GM12878 (cell line): ENCODE data around the gene MYPN. TPM values are rescaled to one million over a fixed set of nuclear protein-coding genes. Genes with fewer than 3 reads are reported as not detected.

Experiments
- ATAC-seq: fragments of 200-7000 bp; cut with Tn5 transposase; 3 replicates; pipeline ENCODE4 v1.9.1; 2020; ENCODE audit warnings: mild to moderate bottlenecking, moderate library complexity
- BruUV-seq: library from RNA; stranded (reverse); fragments of 400-500 nt; replicated peaks from 2 replicates; lab custom pipeline; 2021; lab: Mats Ljungman, UMichigan
- CTCF ChIA-PET: fragments of 300-600 bp; sonication (Branson Sonifier 250); formaldehyde crosslinking; extraction: SDS; loops from one replicate; lab custom pipeline; 2021; ENCODE audit warnings: inconsistent platforms; lab: Yijun Ruan, JAX
- POLR2A ChIA-PET: fragments of 350-600 bp; formaldehyde crosslinking; extraction: SDS; loops from one replicate; lab custom pipeline; 2021; ENCODE audit warnings: inconsistent platforms; lab: Charles Lee
- RAD21 ChIA-PET: fragments of 300-600 bp; sonication (Branson Sonifier 250); formaldehyde crosslinking; loops from one replicate; lab custom pipeline; 2023; ENCODE audit warnings: antibody characterized with exemption; ENCODE audit not compliant: unreplicated experiment; lab: Charles Lee
- SMC1A ChIA-PET: fragments of 300-600 bp; sonication (Branson Sonifier 250); formaldehyde crosslinking; loops from one replicate; lab custom pipeline; 2023; ENCODE audit not compliant: unreplicated experiment, uncharacterized antibody; lab: Charles Lee
- DNase-seq: peaks from one replicate; pipeline ENCODE4 v3.0.0-alpha.2; 2011; ENCODE audit warnings: low read depth, low spot score
- FAIRE-seq: peaks from 3 replicates; lab custom pipeline; 2011; peaks lifted over from hg19 to GRCh38; lab: Jason Lieb, UNC
- H2AFZ ChIP-seq: 2 replicates; pipeline ENCODE4 v1.6.0; 2011; ENCODE audit warnings: low read depth, low read length, control low read depth; ENCODE audit not compliant: control insufficient read depth
- H3K27ac ChIP-seq: 2 replicates; pipeline ENCODE4 v1.5.1; 2011; ENCODE audit warnings: control low read depth; ENCODE audit not compliant: control insufficient read depth, insufficient read depth
- H3K27me3 ChIP-seq, 2 experiments: replicated peaks in 1 of 2; 2 replicates each; pipeline versions ENCODE4 v1.6.0 to v1.6.1; 2011; ENCODE audit warnings: low read length in 1 of 2; ENCODE audit not compliant: control insufficient read depth in 2 of 2, insufficient read depth in 2 of 2
- H3K36me3 ChIP-seq, 2 experiments: 2 replicates each; pipeline ENCODE4 v1.5.1; 2011; ENCODE audit warnings: low read length in 1 of 2; ENCODE audit not compliant: control insufficient read depth in 2 of 2, insufficient read depth in 2 of 2
- H3K4me1 ChIP-seq: 2 replicates; pipeline ENCODE4 v1.6.1; 2011; ENCODE audit warnings: mild to moderate bottlenecking, low read length, moderate library complexity, mixed read lengths; ENCODE audit not compliant: control insufficient read depth, insufficient read depth
- H3K4me2 ChIP-seq: 2 replicates; pipeline ENCODE4 v1.6.0; 2011; ENCODE audit warnings: control low read depth; ENCODE audit not compliant: control insufficient read depth, insufficient read depth
- H3K4me3 ChIP-seq: fragments of 200-600 bp; sonication (generic); 2 replicates; pipeline ENCODE4 v1.5.1; 2016
- H3K79me2 ChIP-seq: 2 replicates; pipeline ENCODE4 v1.6.0; 2011; ENCODE audit warnings: low read length; ENCODE audit not compliant: control insufficient read depth, insufficient read depth
- H3K9ac ChIP-seq: 2 replicates; pipeline ENCODE4 v1.8.0; 2011; ENCODE audit warnings: low read length, control low read depth, mixed read lengths; ENCODE audit not compliant: control insufficient read depth, insufficient read depth
- H3K9me3 ChIP-seq: replicated peaks from 3 replicates; pipeline ENCODE4 v1.5.1; 2011; ENCODE audit warnings: mild to moderate bottlenecking, low read length; ENCODE audit not compliant: control insufficient read depth, insufficient read depth
- H4K20me1 ChIP-seq: 2 replicates; pipeline ENCODE4 v1.6.0; 2011; ENCODE audit not compliant: control insufficient read depth, insufficient read depth
- BRCA1 ChIP-seq: IDR thresholded peaks from 2 replicates; pipeline ENCODE4 v1.6.1; 2011; ENCODE audit warnings: low read depth, low read length, improper control_type of control experiment
- FOXK2 ChIP-seq: fragments of 450-650 bp; IDR thresholded peaks from 2 replicates; pipeline ENCODE4 v1.6.1; 2017; ENCODE audit warnings: mild to moderate bottlenecking, moderate library complexity
- FOXM1 ChIP-seq: IDR thresholded peaks from 2 replicates; pipeline ENCODE4 v1.6.1; 2012; ENCODE audit warnings: low read depth, mild to moderate bottlenecking, inconsistent platforms, low read length, moderate library complexity
- GATAD2B ChIP-seq: fragments of 450-650 bp; conservative IDR thresholded peaks from 2 replicates; pipeline ENCODE4 v1.6.1; 2017; ENCODE audit warnings: low read depth, mild to moderate bottlenecking, moderate library complexity
- IRF4 ChIP-seq: IDR thresholded peaks from 2 replicates; pipeline ENCODE4 v1.6.1; 2011; ENCODE audit warnings: low read depth, low read length
- PRDM15 ChIP-seq: fragments of 450-650 bp; formaldehyde crosslinking; IDR thresholded peaks from 2 replicates; pipeline ENCODE4 v1.4.0; 2020; ENCODE audit warnings: mild to moderate bottlenecking, moderate library complexity
- RBBP5 ChIP-seq: fragments of 200-600 bp; sonication (generic); conservative IDR thresholded peaks from 2 replicates; pipeline ENCODE4 v1.6.1; 2016
- WGBS: methylation state at CpG from one replicate; pipeline ENCODE4 v1.1.6; 2016; ENCODE audit warnings: low lambda C conversion rate; ENCODE audit not compliant: insufficient replicate concordance, insufficient coverage; ENCODE audit errors: missing lambda C conversion rate; 5-methylcytosine and 5-hydroxymethylcytosine counted together
- in situ Hi-C: fragments of 300-500 bp; cut with MboI; formaldehyde crosslinking; loops from 9 replicates; pipeline ENCODE4 v1.14.3; 2018; ENCODE audit warnings: mixed read lengths
- intact Hi-C: fragments of 100-400 bp; cut with micrococcal nuclease; formaldehyde crosslinking; loops from one replicate; pipeline ENCODE4 v1.14.2; 2022; ENCODE audit not compliant: unreplicated experiment
- polyA plus RNA-seq, 11 experiments: library from polyadenylated mRNA; depleted of rRNA in 4 of 11; unstranded in 6 of 11; stranded (reverse) in 5 of 11; fragments of >200 nt; fragmentation: Nextera tagmentation in 4 of 11; fragmentation: Illumina TruSeq in 1 of 11; extraction: Ambion mirVana in 4 of 11; extraction: Trizol in 1 of 11; gene quantifications; 1 replicate in 1 of 11; 2 replicates in 10 of 11; pipeline versions ENCODE4 v1.2.1 to v1.2.3, GENCODE V29; 2011 to 2016; ENCODE audit warnings: inconsistent platforms in 2 of 11, missing spikeins in 2 of 11, low read depth in 1 of 11
- total RNA-seq, 4 experiments: library from RNA; depleted of rRNA in 3 of 4; stranded (reverse); fragments of >200 nt in 3 of 4; fragmentation: Illumina TruSeq in 1 of 4; extraction: Trizol in 1 of 4; gene quantifications; 2 replicates each; pipeline versions ENCODE4 v1.2.1 to v1.2.3, GENCODE V29; 2013 to 2021
- TF ChIP-seq, protein P1 (sequence below): fragments of 450-650 bp; IDR thresholded peaks from 2 replicates; pipeline ENCODE4 v1.6.1; 2017; ENCODE audit warnings: mild to moderate bottlenecking, moderate library complexity
- TF ChIP-seq, protein P2 (sequence below): IDR thresholded peaks from 2 replicates; pipeline ENCODE4 v1.6.1; 2011; ENCODE audit warnings: low read depth, mild to moderate bottlenecking, low read length, moderate library complexity, borderline replicate concordance; ENCODE audit errors: extremely low read depth

Gene MYPN
- total and polyA plus RNA-seq, 10 of the 15 experiments (the other 5 are each of a cell fraction or from before 2014, with no cell fraction given): 0.01 to 0.02 TPM; not detected in 8

GRCh38 chr10:68128015-68128414, 18.7 kb downstream of the MYPN start (continued):
- TF ChIP-seq, protein P1, sequence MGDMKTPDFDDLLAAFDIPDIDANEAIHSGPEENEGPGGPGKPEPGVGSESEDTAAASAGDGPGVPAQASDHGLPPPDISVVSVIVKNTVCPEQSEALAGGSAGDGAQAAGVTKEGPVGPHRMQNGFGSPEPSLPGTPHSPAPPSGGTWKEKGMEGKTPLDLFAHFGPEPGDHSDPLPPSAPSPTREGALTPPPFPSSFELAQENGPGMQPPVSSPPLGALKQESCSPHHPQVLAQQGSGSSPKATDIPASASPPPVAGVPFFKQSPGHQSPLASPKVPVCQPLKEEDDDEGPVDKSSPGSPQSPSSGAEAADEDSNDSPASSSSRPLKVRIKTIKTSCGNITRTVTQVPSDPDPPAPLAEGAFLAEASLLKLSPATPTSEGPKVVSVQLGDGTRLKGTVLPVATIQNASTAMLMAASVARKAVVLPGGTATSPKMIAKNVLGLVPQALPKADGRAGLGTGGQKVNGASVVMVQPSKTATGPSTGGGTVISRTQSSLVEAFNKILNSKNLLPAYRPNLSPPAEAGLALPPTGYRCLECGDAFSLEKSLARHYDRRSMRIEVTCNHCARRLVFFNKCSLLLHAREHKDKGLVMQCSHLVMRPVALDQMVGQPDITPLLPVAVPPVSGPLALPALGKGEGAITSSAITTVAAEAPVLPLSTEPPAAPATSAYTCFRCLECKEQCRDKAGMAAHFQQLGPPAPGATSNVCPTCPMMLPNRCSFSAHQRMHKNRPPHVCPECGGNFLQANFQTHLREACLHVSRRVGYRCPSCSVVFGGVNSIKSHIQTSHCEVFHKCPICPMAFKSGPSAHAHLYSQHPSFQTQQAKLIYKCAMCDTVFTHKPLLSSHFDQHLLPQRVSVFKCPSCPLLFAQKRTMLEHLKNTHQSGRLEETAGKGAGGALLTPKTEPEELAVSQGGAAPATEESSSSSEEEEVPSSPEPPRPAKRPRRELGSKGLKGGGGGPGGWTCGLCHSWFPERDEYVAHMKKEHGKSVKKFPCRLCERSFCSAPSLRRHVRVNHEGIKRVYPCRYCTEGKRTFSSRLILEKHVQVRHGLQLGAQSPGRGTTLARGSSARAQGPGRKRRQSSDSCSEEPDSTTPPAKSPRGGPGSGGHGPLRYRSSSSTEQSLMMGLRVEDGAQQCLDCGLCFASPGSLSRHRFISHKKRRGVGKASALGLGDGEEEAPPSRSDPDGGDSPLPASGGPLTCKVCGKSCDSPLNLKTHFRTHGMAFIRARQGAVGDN: no peak

DNA sequence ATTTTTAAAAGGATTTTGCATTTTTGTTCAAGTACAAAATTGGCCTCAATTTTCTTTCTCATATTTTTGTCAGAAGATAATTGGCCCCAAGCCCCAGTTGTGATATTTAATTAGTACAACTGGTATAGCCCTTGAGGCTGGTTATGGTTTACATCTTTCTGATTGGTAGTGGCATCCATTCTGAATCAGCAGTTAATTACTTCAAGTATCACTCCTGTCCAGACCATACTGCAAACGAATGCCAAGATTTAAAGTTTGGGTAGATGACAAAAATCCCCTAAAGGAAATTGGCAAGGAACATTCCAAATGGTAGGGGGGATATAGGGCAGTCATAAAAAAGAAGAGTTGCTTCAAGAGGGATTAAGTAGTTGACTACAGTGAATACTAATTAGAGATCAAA, 23.1 kb downstream of the MYPN start:
- no peak for FAIRE-seq
- Histone ChIP-seq H3K4me3 (no peak overlapping the region), H4K20me1 (no peaks in the 10 kb centered on the region), H3K79me2 (no peaks in the 10 kb centered on the region), H3K9me3 (no peaks in the 10 kb centered on the region), H2AFZ (no peak overlapping the region), H3K27me3 (no peaks in the 10 kb centered on the region; a peak in 1 of 4 replicates), H3K4me1 (no peaks in the 10 kb centered on the region), H3K4me2 (no peak overlapping the region), H3K36me3 (no peaks in the 10 kb centered on the region), H3K27ac (no peak overlapping the region), H3K9ac (no peak overlapping the region)
- no TSS peak for BruUV-seq
- SMC1A ChIA-PET: interaction anchor here (0.6 kb wide), 1 partner anchor 148 kb away, joined by 3 read pairs; no protein-coding TSS in a partner anchor
- POLR2A ChIA-PET: no interaction called here
- 0% methylated on average over 1 of the region's 1 CpG for WGBS
- no peak for ATAC-seq
- RAD21 ChIA-PET: no interaction called here
- in situ Hi-C loops: no loop called here
- intact Hi-C loops: no loop called here
- TF ChIP-seq RBBP5: no peak
- no peak for TF ChIP-seq FOXM1
- TF ChIP-seq IRF4: no peak
- TF ChIP-seq GATAD2B: no peak
- no peak for TF ChIP-seq FOXK2
- TF ChIP-seq PRDM15 (CRISPR knock-in tag): no peak
- TF ChIP-seq, protein P2, sequence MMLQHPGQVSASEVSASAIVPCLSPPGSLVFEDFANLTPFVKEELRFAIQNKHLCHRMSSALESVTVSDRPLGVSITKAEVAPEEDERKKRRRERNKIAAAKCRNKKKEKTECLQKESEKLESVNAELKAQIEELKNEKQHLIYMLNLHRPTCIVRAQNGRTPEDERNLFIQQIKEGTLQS: no peak
- TF ChIP-seq BRCA1: no peak
- CTCF ChIA-PET: interaction anchor here (0.8 kb wide), 1 partner anchor 281 kb away, joined by 3 read pairs; no protein-coding TSS in a partner anchor
- DNase-seq: no peak
